ENCODE results near the gene HCAR2.
"Not testable (repeated sequence)": the region's sequence is repeated elsewhere in the genome, so short reads cannot be mapped to it uniquely, and the experiment has no call there.

HCAR2 gene

GRCh38 chr12:122721057-122721545 lies 17.9 kb upstream of the HCAR2 start:
- DNase-seq (ENCODE audit: extremely low read depth in 1 of 2, low read depth in 1 of 2): no peak

DNA sequence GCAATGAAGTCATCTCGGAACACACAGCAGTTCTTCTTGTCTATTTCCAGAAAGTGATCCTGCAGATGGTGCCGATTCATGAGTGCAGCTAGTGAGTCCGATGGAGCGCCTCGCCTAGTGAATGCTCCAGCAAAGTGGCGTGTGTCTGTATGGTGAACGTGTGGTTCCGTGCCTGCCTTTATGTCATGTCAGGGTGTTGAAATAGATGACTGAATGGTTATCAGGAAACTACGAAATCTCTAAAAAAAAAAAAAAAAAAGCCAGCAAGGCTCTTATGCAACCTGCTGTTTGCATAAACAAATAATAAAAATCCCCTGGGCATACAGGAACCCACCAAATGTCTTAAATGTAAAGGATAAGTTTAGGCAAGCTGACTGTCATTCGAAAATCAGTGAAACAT lies 13.5 kb upstream of the HCAR2 start, which contains the start of gene HCAR3:
TSS of gene HCAR3 (minus strand) at position 154 of the 400 bp plus-strand sequence. CDS start at position 80, 74 bp downstream.
- DNase-seq (ENCODE audit: extremely low read depth in 1 of 2, low read depth in 1 of 2): not testable (repeated sequence)

DNA sequence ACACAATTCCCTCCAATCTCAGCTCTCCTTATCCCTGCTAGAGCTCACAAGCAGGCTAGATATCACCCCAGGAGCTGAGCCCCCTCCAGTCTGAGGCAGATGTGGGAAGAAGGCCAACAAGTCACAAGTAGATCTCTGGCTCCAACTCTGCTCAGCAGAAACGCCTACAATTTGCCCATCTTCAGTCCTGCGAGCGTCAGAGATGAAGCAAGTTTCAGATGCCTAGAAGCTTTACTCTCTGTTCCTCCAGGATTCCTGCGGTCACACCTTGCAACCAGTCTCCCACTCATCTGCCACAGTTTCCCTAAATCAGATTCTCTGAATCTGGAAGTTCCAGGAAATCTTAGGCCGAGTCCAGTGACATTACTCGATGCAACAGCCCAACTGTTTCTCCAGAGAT lies 12.1 kb upstream of the HCAR2 start:
- DNase-seq (ENCODE audit: extremely low read depth in 1 of 2, low read depth in 1 of 2): not testable (repeated sequence)

DNA sequence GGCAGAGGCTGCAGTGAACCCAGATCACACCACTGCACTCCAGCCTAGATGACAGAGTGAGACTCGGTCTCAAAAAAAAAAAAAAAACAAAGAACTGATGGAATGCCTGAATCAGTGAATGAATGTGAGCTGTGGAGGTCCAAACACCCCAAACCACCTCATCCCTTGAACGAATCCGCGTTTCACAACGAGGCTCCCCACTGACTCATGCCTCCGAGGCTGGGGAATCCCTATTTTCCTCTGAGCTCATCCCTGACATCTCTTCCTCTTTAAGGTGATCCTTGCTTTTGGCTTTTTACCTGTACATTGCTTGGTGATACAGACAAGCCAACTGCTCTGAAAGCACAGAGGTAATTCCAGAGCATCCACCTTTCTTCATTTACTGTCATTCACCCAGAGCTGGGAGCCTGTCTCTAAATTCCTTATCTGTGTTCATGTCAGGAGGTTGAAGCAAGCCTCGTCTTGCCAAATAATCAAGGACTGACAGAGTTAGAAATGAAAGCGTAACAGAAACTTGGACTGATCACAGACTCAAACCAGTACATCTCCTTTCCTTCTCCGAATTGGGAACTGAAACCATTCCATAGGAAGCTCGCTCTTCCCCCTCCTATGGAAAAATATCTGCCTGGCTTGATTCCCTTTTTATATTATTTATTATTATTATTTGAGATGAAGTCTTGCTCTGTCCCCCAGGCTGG lies 10.5 kb upstream of the HCAR2 start:
- not testable (repeated sequence) for DNase-seq (ENCODE audit: extremely low read depth in 1 of 2, low read depth in 1 of 2)

DNA sequence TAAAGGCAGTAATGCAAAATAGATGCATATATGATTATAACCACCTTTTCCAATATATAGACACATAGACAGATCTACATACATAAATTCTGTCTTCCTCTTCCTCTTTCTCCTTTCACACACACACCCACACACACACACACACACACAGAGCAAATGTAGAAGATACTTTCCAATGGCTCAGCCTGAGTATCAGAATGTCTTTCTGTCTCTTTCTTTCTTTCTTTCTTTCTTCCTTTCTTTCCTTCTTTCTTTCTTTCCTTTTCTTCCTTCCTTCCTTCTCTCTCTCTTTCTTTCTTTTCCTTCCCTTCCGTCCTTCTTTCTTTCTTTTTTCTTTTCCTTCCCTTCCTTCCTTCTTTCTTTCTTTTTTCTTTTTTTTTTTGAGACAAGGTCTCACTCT lies 8.1 kb upstream of the HCAR2 start:
- not testable (repeated sequence) for DNase-seq (ENCODE audit: extremely low read depth in 1 of 2, low read depth in 1 of 2)

DNA sequence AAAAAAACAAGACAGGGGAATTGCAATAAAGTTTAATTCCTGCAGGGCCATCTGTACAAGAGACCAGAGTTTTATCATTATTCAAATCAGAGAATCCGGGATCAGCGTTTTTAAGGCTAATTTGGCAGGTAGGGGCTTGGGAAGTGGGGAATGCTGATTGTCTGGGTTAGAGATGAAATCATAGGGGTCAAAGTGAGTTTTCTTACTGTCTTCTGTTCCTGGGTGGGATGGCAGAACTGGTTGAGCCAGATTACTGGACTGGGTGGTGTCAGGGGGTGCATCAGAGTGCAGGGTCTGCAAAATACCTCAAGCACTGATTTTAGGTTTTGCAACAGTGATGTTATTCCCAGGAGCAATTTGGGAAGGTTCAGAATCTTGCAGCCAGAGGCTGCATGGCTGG lies 7.2 kb upstream of the HCAR2 start:
- DNase-seq (ENCODE audit: extremely low read depth in 1 of 2, low read depth in 1 of 2): not testable (repeated sequence)

DNA sequence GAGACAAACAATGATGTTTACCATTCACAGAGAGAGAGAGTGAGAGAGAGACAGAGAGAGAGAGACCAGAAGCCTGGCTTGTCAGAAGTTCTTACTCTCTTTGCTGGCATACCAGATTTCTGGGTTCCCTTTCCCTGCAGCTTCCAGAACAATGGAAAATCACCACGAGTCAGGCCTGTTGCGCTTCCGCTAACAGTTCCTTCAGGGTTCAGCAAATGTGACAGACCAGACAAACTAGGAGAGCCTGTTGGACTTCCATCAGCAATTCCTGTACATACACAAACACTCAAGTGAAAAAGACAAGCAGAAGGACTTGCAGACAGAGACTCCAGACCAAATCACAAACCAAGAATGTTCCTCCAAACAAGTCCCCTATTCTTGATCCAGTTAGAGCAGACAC lies 6.1 kb upstream of the HCAR2 start:
- DNase-seq (ENCODE audit: extremely low read depth in 1 of 2, low read depth in 1 of 2): not testable (repeated sequence)

DNA sequence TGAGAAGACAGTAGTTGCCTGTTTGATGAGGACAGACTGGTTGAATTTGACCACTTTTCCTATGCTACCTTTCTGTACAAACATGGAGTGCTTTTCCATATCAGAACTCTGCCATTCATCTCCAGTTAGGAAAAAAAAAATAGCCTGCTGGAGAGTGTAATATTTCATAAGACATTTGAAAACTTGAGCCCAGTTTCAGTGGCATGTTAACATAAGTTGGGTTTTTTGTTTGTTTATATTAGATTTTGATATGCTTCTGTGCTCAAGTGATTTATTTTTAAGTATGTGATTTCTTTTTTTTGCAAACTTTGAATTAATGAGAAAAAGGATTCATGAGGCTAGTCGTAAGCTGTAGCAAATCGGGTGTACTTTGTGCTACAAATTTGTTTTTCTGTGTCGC lies 684 bp upstream of the HCAR2 start:
- not testable (repeated sequence) for DNase-seq (ENCODE audit: extremely low read depth in 1 of 2, low read depth in 1 of 2)

- not testable (repeated sequence) for DNase-seq (ENCODE audit: extremely low read depth in 1 of 2, low read depth in 1 of 2)
Observed at GRCh38 chr12:122701481-122701880, 1.7 kb downstream of the HCAR2 start.

- not testable (repeated sequence) for DNase-seq (ENCODE audit: extremely low read depth in 1 of 2, low read depth in 1 of 2)
Observed at GRCh38 chr12:122700038-122700710, 3.0 kb downstream of the HCAR2 start.

DNA sequence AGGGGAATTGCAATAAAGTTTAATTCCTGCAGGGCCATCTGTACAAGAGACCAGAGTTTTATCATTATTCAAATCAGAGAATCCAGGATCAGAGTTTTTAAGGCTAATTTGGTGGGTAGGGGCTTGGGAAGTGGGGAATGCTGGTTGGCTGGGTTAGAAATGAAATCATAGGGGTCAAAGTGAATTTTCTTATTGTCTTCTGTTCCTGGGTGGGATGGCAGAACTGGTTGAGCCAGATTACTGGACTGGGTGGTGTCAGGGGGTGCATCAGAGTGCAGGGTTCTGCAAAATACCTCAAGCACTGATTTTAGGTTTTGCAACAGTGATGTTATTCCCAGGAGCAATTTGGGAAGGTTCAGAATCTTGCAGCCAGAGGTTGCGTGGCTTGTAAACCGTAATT lies 6.2 kb downstream of the HCAR2 start:
- DNase-seq (ENCODE audit: extremely low read depth in 1 of 2, low read depth in 1 of 2): not testable (repeated sequence)

DNA sequence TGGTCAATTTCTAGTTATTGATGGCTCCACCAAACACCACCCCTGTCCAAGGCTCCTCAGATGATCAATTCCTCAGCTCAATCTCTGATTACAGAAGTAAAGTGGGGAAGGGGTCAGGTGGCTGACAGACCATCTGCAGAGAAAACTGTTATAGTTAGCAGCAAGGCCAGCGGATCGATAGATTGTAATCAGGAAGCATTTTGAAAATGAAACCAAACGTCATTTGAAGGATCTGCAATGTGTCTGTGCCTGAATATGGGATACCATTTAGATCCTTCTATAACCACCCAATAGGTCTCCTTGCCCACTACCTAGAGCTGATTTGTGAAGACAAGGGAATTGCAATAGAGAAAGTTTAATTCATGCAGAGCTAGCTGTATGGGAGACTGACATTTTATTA lies 11.6 kb downstream of the HCAR2 start:
- no peak for DNase-seq (ENCODE audit: extremely low read depth in 1 of 2, low read depth in 1 of 2)

- DNase-seq (ENCODE audit: extremely low read depth in 1 of 2, low read depth in 1 of 2): no peak
Observed at GRCh38 chr12:122688291-122688690, 14.9 kb downstream of the HCAR2 start.

DNA sequence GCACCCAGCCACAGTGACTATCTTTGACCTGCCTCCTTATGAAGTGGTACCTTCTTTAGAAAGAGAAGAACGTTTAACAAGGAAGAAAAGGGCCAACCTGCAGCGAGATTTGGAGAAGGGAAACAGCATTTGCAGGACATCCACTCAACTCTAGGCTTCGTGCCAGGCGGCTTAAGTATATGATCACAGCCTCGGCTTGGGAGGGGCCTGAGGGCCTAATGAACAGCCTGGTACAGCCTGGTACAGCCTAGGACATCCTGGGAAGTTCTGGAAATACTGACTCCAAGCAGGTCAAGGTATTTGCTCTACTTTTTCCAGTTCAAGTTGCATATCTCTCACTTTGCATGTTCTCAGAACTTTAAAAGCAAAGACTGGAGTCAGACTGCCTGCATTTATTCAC lies 16.1 kb downstream of the HCAR2 start:
- no peak for DNase-seq (ENCODE audit: extremely low read depth in 1 of 2, low read depth in 1 of 2)

DNA sequence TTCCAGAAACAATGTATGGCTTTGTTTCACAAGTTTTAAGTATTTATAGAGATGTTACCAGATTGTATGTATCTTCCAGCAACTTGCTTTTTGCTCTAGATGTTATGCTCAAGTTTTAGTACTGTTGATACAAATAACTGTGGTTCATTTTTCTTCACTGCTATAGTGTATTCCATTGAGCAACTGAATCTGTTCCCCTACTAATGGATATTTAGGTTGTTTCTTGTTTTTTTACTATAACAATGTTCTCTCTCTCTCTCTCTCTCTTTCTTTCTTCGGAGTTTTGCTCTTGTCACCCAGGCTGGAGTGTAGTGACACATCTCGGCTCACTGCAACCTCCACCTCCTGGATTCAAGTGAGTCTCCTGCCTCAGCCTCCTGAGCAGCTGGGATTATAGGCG lies 16.6 kb downstream of the HCAR2 start:
- no peak for DNase-seq (ENCODE audit: extremely low read depth in 1 of 2, low read depth in 1 of 2)

- DNase-seq (ENCODE audit: extremely low read depth in 1 of 2, low read depth in 1 of 2): no peak
Observed at GRCh38 chr12:122684297-122684813, 18.8 kb downstream of the HCAR2 start.

- no peak for DNase-seq (ENCODE audit: extremely low read depth in 1 of 2, low read depth in 1 of 2)
Observed at GRCh38 chr12:122681814-122682213, 21.3 kb downstream of the HCAR2 start.

DNA sequence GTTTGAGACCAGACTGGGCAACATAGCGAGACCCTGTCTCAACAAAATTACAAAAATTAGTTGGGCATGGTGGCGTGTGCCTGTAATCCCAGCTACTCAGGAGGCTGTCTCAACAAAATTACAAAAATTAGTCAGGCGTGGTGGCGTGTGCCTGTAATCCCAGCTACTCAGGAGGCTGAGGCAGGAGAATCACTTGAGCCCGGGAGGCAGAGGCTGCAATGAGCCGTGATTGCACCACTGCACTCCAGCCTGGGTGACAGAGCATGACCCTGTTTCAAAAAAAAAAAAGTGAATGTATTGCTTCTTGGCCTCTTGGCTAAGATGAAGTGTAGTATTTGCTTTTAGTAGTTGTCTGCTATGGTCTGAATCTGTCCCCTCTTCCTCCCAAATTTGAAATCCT lies 22.2 kb downstream of the HCAR2 start:
- DNase-seq (ENCODE audit: extremely low read depth in 1 of 2, low read depth in 1 of 2): not testable (repeated sequence)

DNA sequence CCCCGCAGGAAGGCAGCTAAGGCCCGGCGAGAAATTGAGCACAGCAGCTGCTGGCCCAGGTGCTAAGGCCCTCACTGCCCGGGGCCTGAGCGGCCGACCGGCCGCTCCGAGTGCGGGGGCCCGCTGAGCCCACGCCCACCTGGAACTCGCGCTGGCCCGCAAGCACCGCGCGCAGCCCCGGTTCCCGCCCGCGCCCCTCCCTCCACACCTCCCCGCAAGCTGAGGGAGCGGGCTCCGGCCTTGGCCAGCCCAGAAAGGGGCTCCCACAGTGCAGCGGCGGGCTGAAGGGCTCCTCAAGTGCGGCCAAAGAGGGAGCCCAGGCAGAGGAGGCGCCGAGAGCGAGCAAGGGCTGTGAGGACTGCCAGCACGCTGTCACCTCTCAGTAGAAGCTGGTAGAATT lies 26.4 kb downstream of the HCAR2 start:
- DNase-seq (ENCODE audit: extremely low read depth in 1 of 2, low read depth in 1 of 2): not testable (repeated sequence)

GRCh38 chr12:122676015-122676414 lies 27.1 kb downstream of the HCAR2 start:
- DNase-seq (ENCODE audit: extremely low read depth in 1 of 2, low read depth in 1 of 2): not testable (repeated sequence)

- no peak for DNase-seq (ENCODE audit: extremely low read depth in 1 of 2, low read depth in 1 of 2)
Observed at GRCh38 chr12:122672515-122672914, 30.6 kb downstream of the HCAR2 start.
